Stimulated activated CD8-positive, alpha-beta memory T cell treated with anti-CD3 and anti-CD28 coated beads, Interleukin-4, amount 100 ng/mL, for 48 hours (primary cell): ENCODE data around the gene TEX54.
"Not testable (repeated sequence)": the region's sequence is repeated elsewhere in the genome, so short reads cannot be mapped to it uniquely, and the experiment has no call there.

ENCODE experiments used
- DNase-seq: peaks from one replicate; pipeline ENCODE4 v3.0.0-alpha.2; 2020

TEX54 gene

GRCh38 chr11:62854825-62855570 lies 22.4 kb upstream of the TEX54 start:
- no peak for DNase-seq

DNA sequence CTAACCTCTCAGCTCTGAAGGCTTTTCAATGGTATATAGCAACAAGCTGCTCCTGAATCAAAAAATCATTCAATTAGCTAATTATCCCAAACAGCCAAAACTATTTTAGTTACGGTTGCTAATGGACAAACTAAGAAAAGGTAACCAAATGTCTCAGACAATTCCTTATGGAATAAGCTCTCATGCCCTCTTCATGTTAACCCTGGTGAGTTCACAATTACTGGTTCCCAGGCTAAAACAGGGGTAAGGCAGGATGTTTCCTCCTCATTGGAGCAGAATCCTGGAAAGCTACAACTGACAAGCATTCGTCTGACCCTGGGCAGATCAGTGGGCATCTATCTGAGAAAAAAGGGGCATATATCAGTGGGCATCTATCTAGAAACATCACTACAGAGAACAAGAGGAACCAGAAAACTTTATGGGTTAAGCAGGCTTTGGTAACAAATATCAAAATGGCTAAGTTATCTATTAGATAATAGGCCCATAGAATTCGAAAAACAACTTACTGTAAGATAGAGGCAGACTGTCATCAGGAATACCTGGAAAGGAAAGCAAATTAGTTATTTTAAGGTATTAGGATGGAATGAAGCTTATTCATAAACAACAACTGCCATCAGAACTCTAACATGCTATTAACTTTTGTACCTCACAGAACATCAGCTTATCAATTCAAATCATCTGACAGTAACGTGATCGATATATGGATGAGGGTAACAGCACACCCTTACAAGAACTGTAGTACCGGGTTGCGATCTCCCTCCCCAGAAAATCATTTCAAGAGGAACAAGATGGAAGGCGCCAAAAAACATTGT lies 21.6 kb upstream of the TEX54 start:
- DNase-seq = no peak

GRCh38 chr11:62853279-62853965 lies 20.8 kb upstream of the TEX54 start:
- no peak for DNase-seq

- DNase-seq = no peak
These were observed 20.0 kb upstream of the TEX54 start for GRCh38 chr11:62852523-62853188.

DNA sequence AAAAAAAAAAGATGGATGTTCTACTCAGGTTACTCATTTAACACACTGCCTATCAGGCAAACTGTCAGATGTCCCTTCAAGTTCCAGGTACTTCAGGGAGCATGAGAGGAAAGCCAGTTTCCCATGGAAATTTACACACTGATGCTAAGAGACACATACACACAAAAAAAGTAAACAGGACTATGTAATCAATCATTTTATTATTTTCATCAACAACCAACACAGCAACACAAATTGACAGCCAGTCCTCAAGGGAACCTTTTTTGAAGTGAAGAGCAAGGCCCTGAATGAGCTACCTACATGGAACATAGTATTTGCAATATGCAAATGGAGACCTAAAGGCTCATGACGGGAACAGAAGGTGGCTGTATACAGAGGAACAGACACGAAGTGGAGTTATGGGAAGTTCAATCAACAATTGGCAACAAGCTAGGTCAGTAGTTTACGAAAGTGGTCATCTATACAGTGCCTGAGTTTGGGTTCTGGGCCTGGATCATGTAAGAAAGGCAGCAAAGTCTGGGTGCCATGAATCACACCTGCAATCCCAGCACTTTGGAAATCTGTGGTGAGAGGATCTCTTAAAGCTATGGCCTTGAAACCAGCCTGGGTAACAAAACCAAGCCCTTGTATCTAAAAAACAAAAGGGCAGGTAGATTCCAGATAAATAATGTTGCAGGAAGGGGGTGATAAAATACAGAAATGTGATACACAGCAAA lies 19.3 kb upstream of the TEX54 start:
- DNase-seq = no peak

- peak; percentile 71 for DNase-seq
These were observed 18.5 kb upstream of the TEX54 start for GRCh38 chr11:62850911-62851806.

GRCh38 chr11:62847767-62848314 lies 15.2 kb upstream of the TEX54 start:
- no peak for DNase-seq

DNA sequence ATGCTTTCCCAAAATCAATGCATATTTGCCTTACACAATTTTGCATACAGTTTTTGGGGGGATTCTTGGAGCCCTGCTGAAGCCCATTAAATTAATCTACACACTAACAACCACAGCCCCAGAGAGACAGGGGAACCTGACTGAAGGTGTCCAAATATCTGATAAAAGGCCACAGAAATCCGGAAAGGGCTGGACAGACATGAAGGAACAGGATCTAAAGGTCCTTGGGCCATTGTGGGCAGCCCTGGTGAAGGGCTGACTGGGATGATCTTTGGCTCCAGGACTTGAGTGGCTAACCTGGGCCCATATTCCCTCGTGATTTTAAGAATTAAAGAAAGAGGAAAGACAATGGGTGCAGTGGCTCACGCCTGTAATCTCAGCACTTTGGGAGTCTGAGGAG lies 13.5 kb upstream of the TEX54 start:
- DNase-seq = no peak

- DNase-seq = no peak
These were observed 11.5 kb upstream of the TEX54 start for GRCh38 chr11:62844154-62844553.

DNA sequence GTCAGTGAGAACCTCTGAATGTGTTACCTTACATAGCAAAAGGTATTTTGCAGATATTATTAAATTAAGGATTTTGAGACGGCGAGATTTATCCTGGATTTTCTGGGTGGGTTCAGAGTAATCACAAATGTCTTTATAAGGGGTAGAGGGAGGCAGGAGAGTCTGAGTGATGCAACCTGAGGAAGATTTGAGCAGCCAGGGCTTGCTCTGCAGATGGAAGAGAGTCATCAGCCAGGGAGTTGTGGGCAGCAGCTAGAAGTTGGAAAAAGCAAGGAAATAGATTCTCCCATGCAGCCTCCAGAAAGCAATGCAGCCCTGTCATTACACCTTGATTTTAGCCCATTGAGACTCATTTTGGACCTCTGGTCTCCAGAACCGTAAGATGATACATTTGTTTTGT lies 10.8 kb upstream of the TEX54 start:
- DNase-seq = no peak

GRCh38 chr11:62842891-62843290 lies 10.2 kb upstream of the TEX54 start:
- not testable (repeated sequence) for DNase-seq

- DNase-seq = peak; percentile 75
These were observed 9.6 kb upstream of the TEX54 start for GRCh38 chr11:62842171-62842741.

- DNase-seq = peak; percentile 85
These were observed 8.9 kb upstream of the TEX54 start for GRCh38 chr11:62841361-62842170.

DNA sequence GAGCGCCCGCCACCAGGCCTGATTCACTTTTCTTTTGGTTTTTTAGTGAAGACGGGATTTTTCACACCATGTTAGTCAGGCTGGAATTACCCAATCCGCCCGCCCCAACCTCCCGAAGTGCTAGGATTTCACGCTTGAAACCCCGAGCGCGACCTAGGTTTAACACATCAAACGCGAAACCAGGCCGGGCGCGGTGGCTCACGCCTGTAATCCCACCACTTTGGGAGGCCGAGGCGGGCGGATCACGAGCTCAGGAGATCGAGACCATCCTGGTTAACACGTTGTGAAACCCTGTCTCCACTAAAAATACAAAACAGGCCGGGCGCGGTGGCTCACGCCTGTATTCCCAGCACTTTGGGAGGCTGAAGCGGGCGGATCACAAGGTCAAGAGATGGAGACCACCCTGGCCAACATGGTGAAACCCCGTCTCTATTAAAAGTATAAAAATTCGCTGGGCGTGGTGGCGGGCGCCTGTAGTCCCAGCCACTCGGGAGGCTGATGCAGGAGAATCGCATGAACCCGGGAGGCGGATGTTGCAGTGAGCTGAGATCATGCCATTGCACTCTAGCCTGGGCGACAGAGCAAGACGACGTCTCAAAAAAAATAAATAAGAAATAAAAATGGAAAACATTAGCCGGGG lies 8.2 kb upstream of the TEX54 start:
- DNase-seq = peak; percentile 88

GRCh38 chr11:62839050-62839945 lies 6.7 kb upstream of the TEX54 start, which contains the start of gene WDR74:
Gene WDR74, minus strand, starts transcription at chr11:62839590. Its CDS starts 20 bp downstream, at chr11:62839570.
- peak; percentile 93 for DNase-seq

- no peak for DNase-seq
These were observed 2.7 kb upstream of the TEX54 start for GRCh38 chr11:62835336-62835735.

DNA sequence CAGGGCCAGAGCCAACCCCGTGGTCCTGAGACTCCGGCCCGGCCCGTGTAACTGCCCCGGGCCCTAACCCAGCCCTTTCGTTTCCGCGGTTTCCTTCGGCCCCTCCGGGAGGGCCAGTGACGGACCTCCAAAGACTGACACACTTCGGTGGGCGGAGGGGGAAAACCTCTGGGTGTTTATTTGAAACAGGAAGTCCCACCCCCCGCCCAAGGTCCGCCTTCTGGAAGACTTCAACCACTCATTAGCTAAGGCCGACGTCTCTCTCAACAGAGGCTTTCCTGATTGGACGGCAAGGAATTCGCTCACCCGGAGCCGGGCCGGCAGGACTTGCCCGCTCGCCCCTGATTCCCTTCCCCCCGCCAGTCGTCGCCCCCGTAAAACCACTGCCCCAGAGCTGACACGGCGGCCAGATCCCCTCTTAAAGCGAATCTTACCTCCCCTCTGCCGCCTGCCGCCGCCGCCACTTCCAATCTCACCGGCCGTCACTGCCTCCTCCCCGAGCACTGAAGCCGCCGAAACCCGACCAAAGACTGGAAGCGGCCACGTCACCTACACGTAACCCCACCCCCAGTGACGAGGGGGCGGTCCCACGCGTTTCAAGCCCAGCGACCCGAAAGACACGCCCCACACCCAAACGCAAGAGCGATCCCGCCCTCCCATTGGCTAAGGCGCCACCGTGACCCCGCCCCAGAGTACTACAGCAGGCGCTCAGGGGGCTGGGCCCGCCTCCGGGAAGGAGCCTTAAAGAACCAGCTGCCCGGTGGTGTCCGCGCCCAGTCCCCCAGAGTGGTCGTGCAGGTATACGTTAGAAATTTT lies 913 bp downstream of the TEX54 start, which contains the start of gene STX5:
Gene STX5 (minus strand): TSS at position 532 of the 816 bp plus-strand sequence. CDS start 808 bp downstream, outside the sequence.
- peak; percentile 100 for DNase-seq
